Skin epidermis (tissue), 12 donors: ENCODE data around the gene SPEN.

ENCODE experiments used
- H3K27ac ChIP-seq, 21 experiments: fragments of 200-600 bp; sonication (generic) in 11 of 21; one replicate each; pipeline ENCODE4 v1.5.0; 2020; ENCODE audit warnings: mild to moderate bottlenecking in 3 of 21, inconsistent platforms in 2 of 21, moderate library complexity in 2 of 21
- H3K4me3 ChIP-seq, 7 experiments: fragments of 200-600 bp; sonication (generic) in 2 of 7; one replicate each; pipeline ENCODE4 v1.5.0; 2020; ENCODE audit warnings: inconsistent platforms in 2 of 7, mild to moderate bottlenecking in 2 of 7, moderate library complexity in 1 of 7

The SPEN gene

DNA sequence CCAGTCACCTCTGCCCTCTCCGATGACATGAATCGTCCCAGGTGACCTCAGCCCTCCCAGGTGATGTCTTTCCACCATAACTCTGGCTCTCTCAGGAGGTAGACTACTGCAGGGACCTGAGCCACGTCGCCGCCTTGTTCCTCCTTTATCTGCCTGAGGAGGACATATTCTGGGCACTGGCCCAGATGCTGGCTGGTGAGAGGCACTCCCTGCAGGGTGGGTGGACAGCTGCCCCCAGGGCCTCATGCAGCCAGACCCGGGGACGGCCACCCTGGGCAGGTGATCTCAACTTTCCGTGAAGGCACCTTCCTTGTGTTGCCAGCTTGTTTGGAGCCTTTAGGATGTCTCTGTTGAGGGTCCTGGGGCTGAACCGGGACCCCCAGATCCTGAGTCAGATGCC lies 142.3 kb downstream of the SPEN start:
- H3K27ac ChIP-seq = no peak overlapping the region
- no peak overlapping the region for H3K4me3 ChIP-seq
